Left kidney (tissue), 2 donors: ENCODE results near the gene ZBTB46. TPM values are rescaled to one million over a fixed set of nuclear protein-coding genes. Genes with fewer than 3 reads are reported as not detected.
A peak's percentile ranks its signal among the peaks of the same experiment; 100 is the strongest.
"Not testable (repeated sequence)": the region's sequence is repeated elsewhere in the genome, so short reads cannot be mapped to it uniquely, and the experiment has no call there.

Source experiments
- DNase-seq: peaks from one replicate; pipeline ENCODE4 v3.0.0-alpha.2; 2013
- polyA plus RNA-seq: library from polyadenylated mRNA; unstranded; fragments of 120-200 nt; gene quantifications from one replicate; pipeline ENCODE4 v1.2.1, GENCODE V29; 2013; ENCODE audit not compliant: insufficient read length

ZBTB46 gene
- polyA plus RNA-seq, 1 donor: 16.7 TPM

GRCh38 chr20:63735859-63736718 is 95.0 kb downstream of the ZBTB46 start, which contains the start of gene LIME1:
LIME1 (plus strand) TSS chr20:63736664; CDS start chr20:63737550, 886 bp downstream.
- DNase-seq: no peak

GRCh38 chr20:63734946-63735858 is 95.9 kb downstream of the ZBTB46 start:
- no peak for DNase-seq

- DNase-seq: no peak
These were observed 96.7 kb downstream of the ZBTB46 start for GRCh38 chr20:63734111-63734945.

GRCh38 chr20:63733579-63734081 is 97.4 kb downstream of the ZBTB46 start:
- DNase-seq: no peak

- no peak for DNase-seq
These were observed 97.9 kb downstream of the ZBTB46 start for GRCh38 chr20:63733117-63733516.

- DNase-seq: no peak
These were observed 98.7 kb downstream of the ZBTB46 start for GRCh38 chr20:63732118-63733095.

- DNase-seq: no peak
These were observed 99.7 kb downstream of the ZBTB46 start for GRCh38 chr20:63731410-63731809.

GRCh38 chr20:63730189-63730733 is 100.8 kb downstream of the ZBTB46 start:
- not testable (repeated sequence) for DNase-seq

GRCh38 chr20:63722967-63723622 is 108.0 kb downstream of the ZBTB46 start:
- not testable (repeated sequence) for DNase-seq

GRCh38 chr20:63718996-63719395 is 112.1 kb downstream of the ZBTB46 start:
- no peak for DNase-seq

- DNase-seq: no peak
These were observed 116.2 kb downstream of the ZBTB46 start for GRCh38 chr20:63714858-63715257.

GRCh38 chr20:63712191-63712590 is 118.9 kb downstream of the ZBTB46 start:
- DNase-seq: no peak

- DNase-seq: no peak
These were observed 119.9 kb downstream of the ZBTB46 start for GRCh38 chr20:63711085-63711645.

GRCh38 chr20:63709149-63709527 is 121.9 kb downstream of the ZBTB46 start:
- DNase-seq: no peak

- no peak for DNase-seq
These were observed 122.5 kb downstream of the ZBTB46 start for GRCh38 chr20:63708301-63709148.

- DNase-seq: peak; percentile 86
These were observed 123.3 kb downstream of the ZBTB46 start, which contains the start of the genes ARFRP1 and ZGPAT for GRCh38 chr20:63707558-63708300. ARFRP1 (minus strand) TSS chr20:63707976; CDS start chr20:63707091, 885 bp downstream. ZGPAT (plus strand) TSS chr20:63708039; CDS start chr20:63708581, 542 bp downstream.
